Neural cell (in vitro differentiated cells): ENCODE measurements around the gene ADGRG3. TPM values are rescaled to one million over a fixed set of nuclear protein-coding genes. Genes with fewer than 3 reads are reported as not detected.

Source experiments
- H2AFZ ChIP-seq: fragments of 200-600, 300-800 bp; sonication (generic), shearing (Covaris generic); 2 replicates; pipeline ENCODE4 v1.6.0; 2014; ENCODE audit warnings: low read depth, mild to moderate bottlenecking, antibody characterized with exemption, low read length, moderate library complexity
- H3F3A ChIP-seq: fragments of 200-600 bp; shearing (Covaris generic); 2 replicates; pipeline ENCODE4 v1.6.1; 2016; ENCODE audit warnings: mild to moderate bottlenecking, moderate library complexity, mixed read lengths, antibody characterized with exemption, low read length; ENCODE audit not compliant: insufficient read depth, poor library complexity, severe bottlenecking
- H3K27ac ChIP-seq: fragments of 200-600, 300-800 bp; sonication (generic), shearing (Covaris generic); 2 replicates; pipeline ENCODE4 v1.5.1; 2014; ENCODE audit warnings: mild to moderate bottlenecking, low read length, moderate library complexity
- H3K27me3 ChIP-seq: fragments of 300-800, 200-600 bp; sonication (generic), shearing (Covaris generic); 2 replicates; pipeline ENCODE4 v1.6.0; 2014; ENCODE audit warnings: mild to moderate bottlenecking, low read depth, low read length, moderate library complexity; ENCODE audit not compliant: insufficient read depth
- H3K36me3 ChIP-seq: fragments of 300-800, 200-600 bp; sonication (generic), shearing (Covaris generic); 2 replicates; pipeline ENCODE4 v1.5.1; 2014; ENCODE audit warnings: mild to moderate bottlenecking, antibody characterized with exemption, low read length, moderate library complexity; ENCODE audit not compliant: insufficient read depth
- H3K4me2 ChIP-seq: fragments of 300-800, 200-600 bp; sonication (generic), shearing (Covaris generic); 2 replicates; pipeline ENCODE4 v1.6.0; 2014; ENCODE audit warnings: mild to moderate bottlenecking, low read length
- H3K4me3 ChIP-seq: fragments of 300-800, 200-600 bp; sonication (generic), shearing (Covaris generic); 2 replicates; pipeline ENCODE4 v1.5.1; 2014; ENCODE audit warnings: mild to moderate bottlenecking, low read length, moderate library complexity
- H3K79me2 ChIP-seq: fragments of 200-600 bp; shearing (Covaris generic); replicated peaks from 2 replicates; pipeline ENCODE4 v1.6.0; 2014; ENCODE audit warnings: mild to moderate bottlenecking, low read length, moderate library complexity; ENCODE audit not compliant: insufficient read depth
- H3K9ac ChIP-seq: fragments of 300-800, 200-600 bp; sonication (generic), shearing (Covaris generic); 2 replicates; pipeline ENCODE4 v1.6.1; 2016; ENCODE audit warnings: mild to moderate bottlenecking, low read length, mixed read lengths
- H3K9me2 ChIP-seq: fragments of 200-600 bp; shearing (Covaris generic); 2 replicates; pipeline ENCODE4 v1.6.1; 2016; ENCODE audit warnings: mild to moderate bottlenecking, low read length, mixed read lengths; ENCODE audit not compliant: insufficient read depth
- H3K9me3 ChIP-seq: fragments of 200-600, 300-800 bp; sonication (generic), shearing (Covaris generic); 2 replicates; pipeline ENCODE4 v1.6.1; 2016; ENCODE audit warnings: mild to moderate bottlenecking, mixed run types, low read length, moderate library complexity, mixed read lengths
- H4K20me1 ChIP-seq: fragments of 200-600 bp; shearing (Covaris generic); 2 replicates; pipeline ENCODE4 v1.6.1; 2016; ENCODE audit warnings: mild to moderate bottlenecking, mixed run types; ENCODE audit not compliant: insufficient read depth
- EP300 ChIP-seq: fragments of 450-650 bp; conservative IDR thresholded peaks from 2 replicates; pipeline ENCODE4 v1.6.1; 2014; ENCODE audit warnings: antibody characterized with exemption, mild to moderate bottlenecking, moderate library complexity; ENCODE audit not compliant: poor library complexity, severe bottlenecking
- EZH2 ChIP-seq: fragments of 200-600, 300-800 bp; shearing (Covaris generic), sonication (generic); IDR thresholded peaks from 2 replicates; pipeline ENCODE4 v1.6.1; 2014; ENCODE audit warnings: antibody characterized with exemption, low read length, borderline replicate concordance, mild to moderate bottlenecking; ENCODE audit not compliant: insufficient read depth, poor library complexity, severe bottlenecking
- MXI1 ChIP-seq: fragments of 450-650 bp; conservative IDR thresholded peaks from 2 replicates; pipeline ENCODE4 v1.6.1; 2014; ENCODE audit warnings: antibody characterized with exemption, mild to moderate bottlenecking; ENCODE audit not compliant: poor library complexity, severe bottlenecking
- POLR2AphosphoS5 ChIP-seq: IDR thresholded peaks from 2 replicates; pipeline ENCODE4 v1.6.1; 2012
- RAD21 ChIP-seq: fragments of 450-650 bp; conservative IDR thresholded peaks from 2 replicates; pipeline ENCODE4 v1.6.1; 2014; ENCODE audit warnings: antibody characterized with exemption, mild to moderate bottlenecking, moderate library complexity
- SMC3 ChIP-seq: fragments of 450-650 bp; conservative IDR thresholded peaks from 2 replicates; pipeline ENCODE4 v1.6.1; 2014; ENCODE audit warnings: antibody characterized with exemption, mild to moderate bottlenecking, moderate library complexity; ENCODE audit not compliant: poor library complexity
- TAF1 ChIP-seq: IDR thresholded peaks from 2 replicates; pipeline ENCODE4 v1.6.1; 2012; ENCODE audit warnings: low read depth
- polyA plus RNA-seq: library from polyadenylated mRNA; depleted of rRNA; stranded (reverse); fragments of >200 nt; gene quantifications from 2 replicates; pipeline ENCODE4 v1.2.3, GENCODE V29; 2014
- TF ChIP-seq, protein P1 (sequence below): fragments of 450-650 bp; IDR thresholded peaks from 2 replicates; pipeline ENCODE4 v1.5.1; 2014; ENCODE audit warnings: antibody characterized with exemption, mild to moderate bottlenecking, moderate library complexity; ENCODE audit not compliant: poor library complexity, severe bottlenecking
- TF ChIP-seq, protein P2 (sequence below): IDR thresholded peaks from 2 replicates; pipeline ENCODE4 v1.6.1; 2012; ENCODE audit warnings: borderline replicate concordance

Gene ADGRG3
- polyA plus RNA-seq, 1 donor from 2014 or later, result 0.62 TPM

DNA sequence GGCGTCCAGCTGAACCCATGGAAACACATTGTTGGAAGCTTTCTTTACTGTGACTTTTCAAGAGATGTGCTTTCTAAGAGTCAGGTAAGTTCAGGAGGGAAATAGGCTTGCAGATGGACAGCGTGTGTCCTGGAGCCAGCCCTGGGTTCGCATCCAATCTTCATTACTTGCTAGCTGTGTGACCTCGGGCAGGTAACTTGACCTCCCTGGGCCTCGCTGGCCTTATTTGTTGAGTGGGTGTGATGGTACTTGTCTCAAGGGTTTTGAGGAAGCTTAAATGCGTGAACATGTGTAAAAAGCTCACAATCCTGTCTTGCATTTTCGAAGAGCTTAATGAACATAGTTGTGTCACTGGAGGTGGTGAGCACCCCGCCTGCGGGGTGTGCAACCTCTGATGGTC, 27.9 kb upstream of the ADGRG3 start:
- no peaks in the 10 kb centered on the region for H3F3A ChIP-seq
- no peaks in the 10 kb centered on the region for H3K27me3 ChIP-seq
- H4K20me1 ChIP-seq, result peaks cover 23% of the 10 kb centered on the region
- peaks cover 4% of the 10 kb centered on the region for H3K36me3 ChIP-seq
- TF ChIP-seq RAD21 (no peak), EZH2 (no peak), EP300 (no peak), POLR2AphosphoS5 (no peak), TAF1 (no peak), SMC3 (no peak), MXI1 (no peak)
- TF ChIP-seq, protein P1, sequence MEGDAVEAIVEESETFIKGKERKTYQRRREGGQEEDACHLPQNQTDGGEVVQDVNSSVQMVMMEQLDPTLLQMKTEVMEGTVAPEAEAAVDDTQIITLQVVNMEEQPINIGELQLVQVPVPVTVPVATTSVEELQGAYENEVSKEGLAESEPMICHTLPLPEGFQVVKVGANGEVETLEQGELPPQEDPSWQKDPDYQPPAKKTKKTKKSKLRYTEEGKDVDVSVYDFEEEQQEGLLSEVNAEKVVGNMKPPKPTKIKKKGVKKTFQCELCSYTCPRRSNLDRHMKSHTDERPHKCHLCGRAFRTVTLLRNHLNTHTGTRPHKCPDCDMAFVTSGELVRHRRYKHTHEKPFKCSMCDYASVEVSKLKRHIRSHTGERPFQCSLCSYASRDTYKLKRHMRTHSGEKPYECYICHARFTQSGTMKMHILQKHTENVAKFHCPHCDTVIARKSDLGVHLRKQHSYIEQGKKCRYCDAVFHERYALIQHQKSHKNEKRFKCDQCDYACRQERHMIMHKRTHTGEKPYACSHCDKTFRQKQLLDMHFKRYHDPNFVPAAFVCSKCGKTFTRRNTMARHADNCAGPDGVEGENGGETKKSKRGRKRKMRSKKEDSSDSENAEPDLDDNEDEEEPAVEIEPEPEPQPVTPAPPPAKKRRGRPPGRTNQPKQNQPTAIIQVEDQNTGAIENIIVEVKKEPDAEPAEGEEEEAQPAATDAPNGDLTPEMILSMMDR, result no peak
- TF ChIP-seq, protein P2, sequence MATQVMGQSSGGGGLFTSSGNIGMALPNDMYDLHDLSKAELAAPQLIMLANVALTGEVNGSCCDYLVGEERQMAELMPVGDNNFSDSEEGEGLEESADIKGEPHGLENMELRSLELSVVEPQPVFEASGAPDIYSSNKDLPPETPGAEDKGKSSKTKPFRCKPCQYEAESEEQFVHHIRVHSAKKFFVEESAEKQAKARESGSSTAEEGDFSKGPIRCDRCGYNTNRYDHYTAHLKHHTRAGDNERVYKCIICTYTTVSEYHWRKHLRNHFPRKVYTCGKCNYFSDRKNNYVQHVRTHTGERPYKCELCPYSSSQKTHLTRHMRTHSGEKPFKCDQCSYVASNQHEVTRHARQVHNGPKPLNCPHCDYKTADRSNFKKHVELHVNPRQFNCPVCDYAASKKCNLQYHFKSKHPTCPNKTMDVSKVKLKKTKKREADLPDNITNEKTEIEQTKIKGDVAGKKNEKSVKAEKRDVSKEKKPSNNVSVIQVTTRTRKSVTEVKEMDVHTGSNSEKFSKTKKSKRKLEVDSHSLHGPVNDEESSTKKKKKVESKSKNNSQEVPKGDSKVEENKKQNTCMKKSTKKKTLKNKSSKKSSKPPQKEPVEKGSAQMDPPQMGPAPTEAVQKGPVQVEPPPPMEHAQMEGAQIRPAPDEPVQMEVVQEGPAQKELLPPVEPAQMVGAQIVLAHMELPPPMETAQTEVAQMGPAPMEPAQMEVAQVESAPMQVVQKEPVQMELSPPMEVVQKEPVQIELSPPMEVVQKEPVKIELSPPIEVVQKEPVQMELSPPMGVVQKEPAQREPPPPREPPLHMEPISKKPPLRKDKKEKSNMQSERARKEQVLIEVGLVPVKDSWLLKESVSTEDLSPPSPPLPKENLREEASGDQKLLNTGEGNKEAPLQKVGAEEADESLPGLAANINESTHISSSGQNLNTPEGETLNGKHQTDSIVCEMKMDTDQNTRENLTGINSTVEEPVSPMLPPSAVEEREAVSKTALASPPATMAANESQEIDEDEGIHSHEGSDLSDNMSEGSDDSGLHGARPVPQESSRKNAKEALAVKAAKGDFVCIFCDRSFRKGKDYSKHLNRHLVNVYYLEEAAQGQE, result no peak
- peak overlapping the region; percentile 83 for H3K4me3 ChIP-seq
- peak overlapping the region; percentile 91 for H3K4me2 ChIP-seq
- H3K9ac ChIP-seq, result peak overlapping the region; percentile 95
- H3K9me3 ChIP-seq, result no peaks in the 10 kb centered on the region
- H3K79me2 ChIP-seq, result peaks cover 64% of the 10 kb centered on the region
- H3K27ac ChIP-seq, result peak overlapping the region; percentile 96
- H2AFZ ChIP-seq, result no peak overlapping the region
- H3K9me2 ChIP-seq, result no peaks in the 10 kb centered on the region

DNA sequence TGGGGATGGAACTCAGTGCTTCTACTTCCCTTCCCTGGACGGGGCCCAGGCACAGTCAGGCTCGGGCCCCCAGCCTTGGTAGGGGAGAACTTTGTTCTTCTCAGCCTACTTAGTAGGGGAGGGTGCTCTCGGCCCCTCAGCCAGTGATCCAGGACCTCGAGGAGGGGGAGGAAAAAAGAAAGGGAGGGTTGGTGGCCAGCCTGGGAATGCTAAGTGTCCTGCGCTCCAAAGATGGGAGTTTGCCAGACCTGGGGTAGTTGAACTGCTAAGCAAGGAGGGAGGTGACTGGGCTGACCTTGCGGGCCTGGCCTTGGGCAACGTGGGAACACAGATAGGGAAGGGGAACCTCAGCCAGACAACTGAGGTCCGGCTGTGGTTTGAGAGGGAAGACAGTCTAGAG, 27.5 kb upstream of the ADGRG3 start:
- Histone ChIP-seq H3K27ac (peak overlapping the region; percentile 96), H3K9ac (peak overlapping the region; percentile 95), H3K36me3 (peaks cover 4% of the 10 kb centered on the region), H3F3A (no peaks in the 10 kb centered on the region), H3K27me3 (no peaks in the 10 kb centered on the region), H3K4me3 (peak overlapping the region; percentile 83), H4K20me1 (peaks cover 27% of the 10 kb centered on the region), H3K4me2 (peak overlapping the region; percentile 91), H2AFZ (no peak overlapping the region), H3K9me3 (no peaks in the 10 kb centered on the region), H3K9me2 (no peaks in the 10 kb centered on the region), H3K79me2 (peaks cover 68% of the 10 kb centered on the region)
- TF ChIP-seq, protein P2, result no peak
- TF ChIP-seq EZH2 (no peak), TAF1 (no peak), POLR2AphosphoS5 (no peak), SMC3 (no peak), RAD21 (no peak), EP300 (no peak), MXI1 (no peak)
- TF ChIP-seq, protein P1, result no peak
